ENCODE data around the gene RIBC2.

DNA sequence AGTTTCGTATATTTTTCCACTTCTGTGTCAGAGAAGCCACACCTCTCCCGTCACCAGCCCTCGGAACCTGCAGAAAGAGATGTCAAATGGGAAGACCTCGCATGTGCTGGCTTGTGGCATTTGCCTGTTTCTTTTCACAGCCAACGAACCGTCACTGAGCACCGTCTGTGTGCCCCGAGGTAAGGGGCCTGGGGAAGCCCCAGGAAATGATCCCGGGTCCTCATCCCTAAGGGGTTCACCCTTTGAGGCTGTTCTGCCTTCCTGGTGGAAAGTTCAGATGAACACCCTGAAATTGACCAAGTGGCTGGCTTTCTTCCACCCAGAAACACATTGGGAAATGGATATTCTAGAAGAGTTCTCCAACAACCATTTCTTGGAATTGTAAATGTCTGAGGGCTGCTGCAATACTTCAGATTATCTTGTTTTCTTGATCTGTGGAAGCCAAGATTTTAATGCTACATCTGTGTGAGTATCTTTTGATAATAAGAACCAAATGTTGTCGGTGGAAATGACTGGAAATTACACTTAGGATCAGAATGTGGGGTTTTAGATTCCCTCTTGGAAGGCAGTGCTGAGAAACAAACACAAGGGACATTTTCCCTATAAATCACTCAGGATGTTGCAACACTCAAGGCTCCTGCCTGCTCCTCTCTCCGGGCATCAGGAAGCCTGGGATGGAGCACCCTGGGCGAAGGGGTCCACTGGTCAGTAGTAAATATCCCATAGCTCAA is 37.6 kb downstream of the RIBC2 start:
- TF ChIP-seq, protein P1, sequence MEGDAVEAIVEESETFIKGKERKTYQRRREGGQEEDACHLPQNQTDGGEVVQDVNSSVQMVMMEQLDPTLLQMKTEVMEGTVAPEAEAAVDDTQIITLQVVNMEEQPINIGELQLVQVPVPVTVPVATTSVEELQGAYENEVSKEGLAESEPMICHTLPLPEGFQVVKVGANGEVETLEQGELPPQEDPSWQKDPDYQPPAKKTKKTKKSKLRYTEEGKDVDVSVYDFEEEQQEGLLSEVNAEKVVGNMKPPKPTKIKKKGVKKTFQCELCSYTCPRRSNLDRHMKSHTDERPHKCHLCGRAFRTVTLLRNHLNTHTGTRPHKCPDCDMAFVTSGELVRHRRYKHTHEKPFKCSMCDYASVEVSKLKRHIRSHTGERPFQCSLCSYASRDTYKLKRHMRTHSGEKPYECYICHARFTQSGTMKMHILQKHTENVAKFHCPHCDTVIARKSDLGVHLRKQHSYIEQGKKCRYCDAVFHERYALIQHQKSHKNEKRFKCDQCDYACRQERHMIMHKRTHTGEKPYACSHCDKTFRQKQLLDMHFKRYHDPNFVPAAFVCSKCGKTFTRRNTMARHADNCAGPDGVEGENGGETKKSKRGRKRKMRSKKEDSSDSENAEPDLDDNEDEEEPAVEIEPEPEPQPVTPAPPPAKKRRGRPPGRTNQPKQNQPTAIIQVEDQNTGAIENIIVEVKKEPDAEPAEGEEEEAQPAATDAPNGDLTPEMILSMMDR (IDR thresholded peaks at IDR 0.05), result no peak
- TF ChIP-seq POLR2A (IDR thresholded peaks at IDR 0.05), result no peak
